NB4 (cell line): ENCODE results near the gene PTCH1.

ENCODE experiments used
- DNase-seq: peaks from one replicate; pipeline ENCODE4 v3.0.0; 2010; ENCODE audit warnings: low read depth
- H3K4me3 ChIP-seq: one replicate; pipeline ENCODE4 v1.5.1; 2011; ENCODE audit warnings: mild to moderate bottlenecking, low read depth, low read length, moderate library complexity
- MYC ChIP-seq: IDR thresholded peaks from 2 replicates; pipeline ENCODE4 v1.6.1; 2011; ENCODE audit warnings: low read depth, low read length
- POLR2A ChIP-seq: IDR thresholded peaks from 2 replicates; pipeline ENCODE4 v1.6.1; 2011; ENCODE audit warnings: mild to moderate bottlenecking; ENCODE audit not compliant: insufficient read length; ENCODE audit errors: extremely low read depth
- TF ChIP-seq, protein P1 (sequence below): IDR thresholded peaks from one replicate; pipeline ENCODE4 v1.5.1; 2012; ENCODE audit warnings: low read depth, low read length
- TF ChIP-seq, protein P2 (sequence below): IDR thresholded peaks from 2 replicates; pipeline ENCODE4 v1.6.1; 2011; ENCODE audit warnings: low read depth, low read length

PTCH1 gene

DNA sequence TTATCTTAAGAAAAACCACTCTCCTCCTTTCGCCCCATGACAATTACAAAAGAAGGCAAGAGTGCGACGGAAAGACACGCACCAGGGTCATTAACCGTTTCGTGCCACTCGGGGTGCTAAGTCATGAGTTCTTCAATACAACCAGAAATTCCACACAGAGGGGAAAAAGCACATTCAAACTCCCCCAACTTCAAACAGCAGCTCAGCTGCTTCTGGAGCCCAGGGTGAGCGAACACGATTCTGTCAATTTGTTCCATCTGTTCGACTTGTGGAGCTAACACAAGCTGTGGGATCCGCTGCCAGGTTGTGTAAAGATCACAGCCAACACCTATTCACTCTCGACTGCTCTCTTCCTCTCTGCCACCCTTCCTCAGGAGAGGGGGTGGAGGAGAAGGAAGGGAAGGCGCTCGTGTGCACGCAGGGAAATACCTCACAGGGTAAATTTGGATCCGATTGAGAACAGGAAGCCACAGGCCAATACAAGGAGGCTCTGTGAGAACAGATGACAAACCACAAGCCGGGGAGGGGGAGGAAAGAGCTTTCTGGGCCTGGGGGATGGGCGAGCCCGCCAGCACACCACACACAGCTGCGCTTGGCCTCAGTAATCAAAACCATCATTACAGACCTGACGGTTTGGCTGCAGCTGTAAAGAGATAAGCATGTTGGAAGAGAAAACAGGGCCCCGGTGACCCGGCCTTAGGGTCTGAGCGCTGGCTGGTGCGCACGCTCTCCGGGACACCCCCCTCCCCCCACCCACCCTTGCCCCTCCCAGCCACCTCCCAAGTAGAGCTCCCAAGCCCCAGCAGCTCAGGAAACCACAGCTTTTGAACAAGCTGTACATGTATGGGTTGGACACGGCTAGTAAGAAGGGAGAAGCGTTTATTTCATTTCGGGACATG is 54.3 kb downstream of the PTCH1 start:
- H3K4me3 ChIP-seq: peak overlapping the region; percentile 32
- DNase-seq: peak; percentile 95
- TF ChIP-seq MYC (peak; percentile 70; the same call in 1 of the 2 replicates), POLR2A (no peak)
- TF ChIP-seq, protein P1, sequence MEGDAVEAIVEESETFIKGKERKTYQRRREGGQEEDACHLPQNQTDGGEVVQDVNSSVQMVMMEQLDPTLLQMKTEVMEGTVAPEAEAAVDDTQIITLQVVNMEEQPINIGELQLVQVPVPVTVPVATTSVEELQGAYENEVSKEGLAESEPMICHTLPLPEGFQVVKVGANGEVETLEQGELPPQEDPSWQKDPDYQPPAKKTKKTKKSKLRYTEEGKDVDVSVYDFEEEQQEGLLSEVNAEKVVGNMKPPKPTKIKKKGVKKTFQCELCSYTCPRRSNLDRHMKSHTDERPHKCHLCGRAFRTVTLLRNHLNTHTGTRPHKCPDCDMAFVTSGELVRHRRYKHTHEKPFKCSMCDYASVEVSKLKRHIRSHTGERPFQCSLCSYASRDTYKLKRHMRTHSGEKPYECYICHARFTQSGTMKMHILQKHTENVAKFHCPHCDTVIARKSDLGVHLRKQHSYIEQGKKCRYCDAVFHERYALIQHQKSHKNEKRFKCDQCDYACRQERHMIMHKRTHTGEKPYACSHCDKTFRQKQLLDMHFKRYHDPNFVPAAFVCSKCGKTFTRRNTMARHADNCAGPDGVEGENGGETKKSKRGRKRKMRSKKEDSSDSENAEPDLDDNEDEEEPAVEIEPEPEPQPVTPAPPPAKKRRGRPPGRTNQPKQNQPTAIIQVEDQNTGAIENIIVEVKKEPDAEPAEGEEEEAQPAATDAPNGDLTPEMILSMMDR: no peak
- TF ChIP-seq, protein P2, sequence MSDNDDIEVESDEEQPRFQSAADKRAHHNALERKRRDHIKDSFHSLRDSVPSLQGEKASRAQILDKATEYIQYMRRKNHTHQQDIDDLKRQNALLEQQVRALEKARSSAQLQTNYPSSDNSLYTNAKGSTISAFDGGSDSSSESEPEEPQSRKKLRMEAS: peak; percentile 48

DNA sequence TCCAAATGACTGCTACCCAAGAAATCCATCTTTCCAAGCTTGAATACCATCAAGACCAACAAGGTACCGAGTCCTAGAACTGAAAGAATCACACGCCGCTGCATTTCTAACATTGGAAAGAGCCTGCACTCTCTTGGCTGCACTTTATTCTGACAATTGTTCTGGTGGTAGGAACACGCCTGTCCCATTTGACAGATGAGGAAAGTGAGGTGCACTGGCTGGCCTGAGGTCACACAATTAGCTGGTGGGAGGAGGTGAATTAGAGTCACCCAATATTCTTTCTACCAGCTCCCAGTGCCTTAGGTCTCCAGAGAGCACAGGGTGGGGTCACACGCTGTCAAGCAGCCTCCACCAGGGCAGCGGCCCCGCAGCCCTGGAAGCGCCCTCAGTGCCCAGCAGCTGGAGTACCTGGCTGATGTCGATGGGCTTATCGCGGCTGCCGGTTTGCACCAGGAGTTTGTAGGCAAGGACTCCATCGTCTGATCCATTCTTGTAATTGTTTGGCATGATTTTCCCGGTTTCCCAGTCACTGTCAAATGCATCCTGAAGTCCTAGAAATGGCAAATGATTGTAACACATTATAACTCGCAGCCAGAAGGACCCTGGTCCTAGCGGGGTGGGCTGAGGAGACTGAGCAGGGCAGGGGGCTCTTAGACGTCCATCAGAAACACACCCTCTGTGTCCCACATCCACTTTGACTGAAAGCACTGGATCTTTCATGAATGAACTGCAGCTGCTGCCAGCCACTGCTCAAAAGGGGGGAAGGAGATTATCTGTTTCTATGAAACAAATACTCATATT is 55.1 kb downstream of the PTCH1 start:
- no peak overlapping the region for H3K4me3 ChIP-seq
- DNase-seq: no peak
- TF ChIP-seq, protein P1: no peak
- no peak for TF ChIP-seq POLR2A
- TF ChIP-seq MYC: no peak
- TF ChIP-seq, protein P2: no peak

DNA sequence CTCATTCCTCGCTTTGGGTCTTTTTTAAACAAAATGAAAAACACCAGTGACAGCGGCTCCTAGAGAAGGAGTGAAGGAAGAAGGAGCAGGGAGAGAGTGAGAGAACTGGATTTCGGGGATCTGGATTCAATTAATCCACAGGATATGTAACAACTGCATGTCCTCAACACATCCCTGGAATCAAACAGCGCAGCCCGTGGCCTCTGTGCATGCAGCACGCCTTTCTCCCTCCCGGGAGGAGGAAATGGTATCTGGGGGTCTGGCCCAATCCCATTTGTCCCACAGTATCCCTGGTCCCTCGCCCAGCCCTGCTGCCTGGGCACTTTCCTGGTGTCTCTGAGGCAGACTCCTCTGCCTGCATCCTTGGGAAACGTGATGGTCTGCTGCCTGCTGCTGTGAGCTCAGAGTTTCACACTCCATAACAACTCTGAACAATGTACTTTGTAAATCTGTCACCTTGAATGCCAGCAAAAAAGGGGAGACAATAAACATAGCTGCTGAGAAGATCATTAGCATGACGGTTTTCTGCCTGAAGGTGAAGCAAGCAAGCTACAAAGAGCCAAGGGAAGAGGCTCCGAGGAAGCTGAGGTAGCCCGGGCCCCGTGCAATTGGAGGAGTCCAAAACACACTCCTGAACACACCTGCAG is 56.1 kb downstream of the PTCH1 start:
- no peak overlapping the region for H3K4me3 ChIP-seq
- DNase-seq: no peak
- TF ChIP-seq MYC (no peak), POLR2A (no peak)
- TF ChIP-seq, protein P2: no peak
- TF ChIP-seq, protein P1: no peak

DNA sequence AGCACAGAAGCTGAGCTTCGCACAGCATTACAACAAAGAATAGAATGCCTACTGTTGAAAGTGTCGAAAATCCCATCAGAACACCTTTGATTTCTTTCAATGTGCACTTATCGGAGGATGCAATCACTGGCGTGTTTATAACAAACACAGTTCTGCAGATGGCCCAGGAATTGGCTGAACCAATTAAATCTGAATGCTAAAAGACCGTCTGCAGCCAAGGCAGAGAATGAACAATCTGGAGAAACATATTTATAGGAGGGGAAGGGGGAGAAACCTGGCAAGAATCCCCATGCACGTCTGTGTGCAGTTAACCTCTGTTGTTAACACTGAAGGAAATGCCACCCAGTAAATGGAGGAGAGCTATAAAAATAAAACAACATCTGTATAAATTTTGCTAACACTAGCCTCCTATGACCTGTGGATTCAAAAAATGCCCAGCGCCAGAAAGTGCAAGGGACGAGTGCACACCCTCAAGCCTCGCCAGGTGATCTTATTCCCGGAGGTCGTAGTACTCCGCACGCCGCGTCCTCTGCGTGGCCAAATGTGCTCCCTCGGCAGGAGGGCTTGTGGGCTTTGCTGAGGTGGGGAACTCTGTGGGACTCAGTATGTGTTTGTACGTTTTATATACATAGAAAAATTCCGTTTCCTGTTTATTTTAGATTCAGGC is 56.8 kb downstream of the PTCH1 start:
- no peak overlapping the region for H3K4me3 ChIP-seq
- DNase-seq: no peak
- TF ChIP-seq POLR2A (no peak), MYC (no peak)
- TF ChIP-seq, protein P1: no peak
- TF ChIP-seq, protein P2: no peak

DNA sequence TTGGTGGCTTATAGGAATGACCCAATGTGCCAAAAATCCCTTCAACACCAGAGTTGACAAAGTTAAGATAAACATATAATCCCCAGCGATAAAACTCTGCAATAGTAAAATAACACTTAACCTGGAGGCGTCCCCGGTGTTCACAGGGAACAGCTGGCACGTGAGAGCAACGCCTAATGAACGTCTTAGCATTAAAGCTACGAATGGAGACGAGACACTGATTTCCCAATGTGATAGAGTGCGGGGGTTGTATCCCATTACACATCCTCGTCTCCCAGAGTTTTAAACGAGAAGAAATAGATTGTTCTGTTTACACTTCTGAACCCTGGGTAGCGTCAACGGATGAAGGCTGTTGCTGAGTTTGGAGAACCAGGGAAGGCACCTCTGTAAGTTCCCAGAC is 57.6 kb downstream of the PTCH1 start:
- TF ChIP-seq MYC: no peak
- TF ChIP-seq, protein P1: no peak
- TF ChIP-seq, protein P2: no peak
- TF ChIP-seq POLR2A: no peak
- no peak for DNase-seq
- no peak overlapping the region for H3K4me3 ChIP-seq
